SH-SY5Y (cell line): ENCODE results near the gene NSD2.

ENCODE experiments used
- GATA2 ChIP-seq: IDR thresholded peaks from 2 replicates; pipeline ENCODE4 v1.6.1; 2011; ENCODE audit warnings: mild to moderate bottlenecking, low read depth, low read length
- GATA3 ChIP-seq: IDR thresholded peaks from 2 replicates; pipeline ENCODE4 v1.6.1; 2011; ENCODE audit warnings: low read depth, mild to moderate bottlenecking, low read length, moderate library complexity

DNA sequence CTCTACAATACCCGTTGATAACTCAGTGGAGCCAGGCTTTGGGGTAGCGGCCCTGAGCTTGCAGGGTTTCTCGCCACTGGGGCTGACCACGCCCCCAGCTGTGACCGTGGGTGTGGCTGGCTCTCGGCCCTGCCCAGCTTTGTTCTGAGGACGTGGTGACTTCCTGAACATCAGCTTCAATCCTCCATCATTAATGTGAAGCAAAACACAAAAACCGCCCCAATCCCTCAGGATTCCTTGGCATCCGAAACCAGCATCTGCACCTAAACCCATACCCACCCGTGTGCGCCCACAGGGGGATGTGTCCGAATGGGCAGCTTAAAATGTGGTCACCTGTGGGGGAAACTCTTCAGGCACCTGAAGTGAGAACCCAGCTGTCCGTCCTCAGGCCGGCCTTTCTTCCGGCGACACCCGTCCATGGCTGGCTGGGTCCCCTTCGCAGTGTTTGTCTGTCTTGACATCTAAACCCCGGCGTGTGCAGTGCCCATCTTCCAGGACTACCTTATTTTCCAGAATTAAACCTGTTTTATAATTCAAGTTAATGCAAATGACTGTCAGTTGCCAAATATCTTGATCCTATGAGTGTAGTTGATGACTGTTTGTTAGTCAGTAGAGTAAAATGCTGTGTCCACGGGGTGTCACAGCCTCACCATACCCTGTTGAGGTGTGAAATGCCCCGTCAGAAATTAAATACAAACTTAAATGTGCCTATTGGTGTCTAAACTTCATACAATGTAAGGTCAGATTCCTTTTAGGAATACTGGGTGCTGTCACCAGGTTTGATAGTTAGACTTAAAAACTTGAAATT, 110.3 kb downstream of the NSD2 start:
- no peak for TF ChIP-seq GATA2
- no peak for TF ChIP-seq GATA3
